ENCODE results near the gene CLIC3. TPM values are rescaled to one million over a fixed set of nuclear protein-coding genes. Genes with fewer than 3 reads are reported as not detected.

CLIC3 gene
- polyA plus RNA-seq, 2 of the 4 experiments (the other 2 are of a cell fraction) = 0.61 to 6.4 TPM

DNA sequence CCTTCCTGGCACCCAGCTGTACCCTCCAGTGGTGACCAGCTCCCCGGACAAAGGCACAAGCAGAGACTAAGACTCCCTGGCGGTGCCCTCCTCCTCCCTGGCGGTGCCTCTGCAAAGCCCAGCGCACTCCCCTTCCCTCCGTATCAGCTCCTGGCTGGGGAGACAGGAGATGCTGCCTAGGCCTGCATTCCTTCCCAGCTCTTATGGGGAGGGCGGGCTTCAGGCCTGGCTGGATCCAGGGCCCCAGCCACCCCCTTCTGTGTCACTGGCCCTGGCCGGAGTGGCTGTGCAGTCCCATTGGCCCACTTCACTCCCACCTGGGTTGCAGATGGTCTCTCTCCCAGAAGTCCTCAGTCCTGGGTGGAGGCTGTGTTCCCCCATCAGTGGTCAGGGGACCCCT lies 37.9 kb downstream of the CLIC3 start:
- TF ChIP-seq FOXS1 (CRISPR knock-in tag; IDR thresholded peaks at IDR 0.05) (no peak), EP300 (IDR thresholded peaks at IDR 0.05) (no peak), JUNB (IDR thresholded peaks at IDR 0.05) (no peak), KDM5A (IDR thresholded peaks at IDR 0.05) (no peak), ZNF302 (CRISPR knock-in tag; IDR thresholded peaks at IDR 0.05) (no peak), RAD21 (conservative IDR thresholded peaks at IDR 0.05 in 1 of 2, IDR thresholded peaks at IDR 0.05 in 1 of 2) (no peak), SMC3 (IDR thresholded peaks at IDR 0.05) (no peak), KDM1A (IDR thresholded peaks at IDR 0.05; ENCODE audit: low read depth) (no peak), HOXB13 (CRISPR knock-in tag; IDR thresholded peaks at IDR 0.05; ENCODE audit: low read depth) (no peak), GATA3 (IDR thresholded peaks at IDR 0.05; ENCODE audit: borderline replicate concordance) (no peak), RCOR1 (IDR thresholded peaks at IDR 0.05; ENCODE audit: low read depth, low read length) (no peak), RARB (CRISPR knock-in tag; IDR thresholded peaks at IDR 0.05) (no peak)
- TF ChIP-seq, protein P1, sequence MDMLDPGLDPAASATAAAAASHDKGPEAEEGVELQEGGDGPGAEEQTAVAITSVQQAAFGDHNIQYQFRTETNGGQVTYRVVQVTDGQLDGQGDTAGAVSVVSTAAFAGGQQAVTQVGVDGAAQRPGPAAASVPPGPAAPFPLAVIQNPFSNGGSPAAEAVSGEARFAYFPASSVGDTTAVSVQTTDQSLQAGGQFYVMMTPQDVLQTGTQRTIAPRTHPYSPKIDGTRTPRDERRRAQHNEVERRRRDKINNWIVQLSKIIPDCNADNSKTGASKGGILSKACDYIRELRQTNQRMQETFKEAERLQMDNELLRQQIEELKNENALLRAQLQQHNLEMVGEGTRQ (IDR thresholded peaks at IDR 0.05) = no peak
- TF ChIP-seq, protein P2, sequence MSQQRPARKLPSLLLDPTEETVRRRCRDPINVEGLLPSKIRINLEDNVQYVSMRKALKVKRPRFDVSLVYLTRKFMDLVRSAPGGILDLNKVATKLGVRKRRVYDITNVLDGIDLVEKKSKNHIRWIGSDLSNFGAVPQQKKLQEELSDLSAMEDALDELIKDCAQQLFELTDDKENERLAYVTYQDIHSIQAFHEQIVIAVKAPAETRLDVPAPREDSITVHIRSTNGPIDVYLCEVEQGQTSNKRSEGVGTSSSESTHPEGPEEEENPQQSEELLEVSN (IDR thresholded peaks at IDR 0.05; ENCODE audit: borderline replicate concordance, low read depth) = no peak
- TF ChIP-seq, protein P3, sequence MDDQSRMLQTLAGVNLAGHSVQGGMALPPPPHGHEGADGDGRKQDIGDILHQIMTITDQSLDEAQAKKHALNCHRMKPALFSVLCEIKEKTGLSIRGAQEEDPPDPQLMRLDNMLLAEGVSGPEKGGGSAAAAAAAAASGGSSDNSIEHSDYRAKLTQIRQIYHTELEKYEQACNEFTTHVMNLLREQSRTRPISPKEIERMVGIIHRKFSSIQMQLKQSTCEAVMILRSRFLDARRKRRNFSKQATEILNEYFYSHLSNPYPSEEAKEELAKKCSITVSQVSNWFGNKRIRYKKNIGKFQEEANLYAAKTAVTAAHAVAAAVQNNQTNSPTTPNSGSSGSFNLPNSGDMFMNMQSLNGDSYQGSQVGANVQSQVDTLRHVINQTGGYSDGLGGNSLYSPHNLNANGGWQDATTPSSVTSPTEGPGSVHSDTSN (IDR thresholded peaks at IDR 0.05) = no peak
- TF ChIP-seq, protein P4, sequence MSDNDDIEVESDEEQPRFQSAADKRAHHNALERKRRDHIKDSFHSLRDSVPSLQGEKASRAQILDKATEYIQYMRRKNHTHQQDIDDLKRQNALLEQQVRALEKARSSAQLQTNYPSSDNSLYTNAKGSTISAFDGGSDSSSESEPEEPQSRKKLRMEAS (IDR thresholded peaks at IDR 0.05) = no peak
- TF ChIP-seq, protein P5, sequence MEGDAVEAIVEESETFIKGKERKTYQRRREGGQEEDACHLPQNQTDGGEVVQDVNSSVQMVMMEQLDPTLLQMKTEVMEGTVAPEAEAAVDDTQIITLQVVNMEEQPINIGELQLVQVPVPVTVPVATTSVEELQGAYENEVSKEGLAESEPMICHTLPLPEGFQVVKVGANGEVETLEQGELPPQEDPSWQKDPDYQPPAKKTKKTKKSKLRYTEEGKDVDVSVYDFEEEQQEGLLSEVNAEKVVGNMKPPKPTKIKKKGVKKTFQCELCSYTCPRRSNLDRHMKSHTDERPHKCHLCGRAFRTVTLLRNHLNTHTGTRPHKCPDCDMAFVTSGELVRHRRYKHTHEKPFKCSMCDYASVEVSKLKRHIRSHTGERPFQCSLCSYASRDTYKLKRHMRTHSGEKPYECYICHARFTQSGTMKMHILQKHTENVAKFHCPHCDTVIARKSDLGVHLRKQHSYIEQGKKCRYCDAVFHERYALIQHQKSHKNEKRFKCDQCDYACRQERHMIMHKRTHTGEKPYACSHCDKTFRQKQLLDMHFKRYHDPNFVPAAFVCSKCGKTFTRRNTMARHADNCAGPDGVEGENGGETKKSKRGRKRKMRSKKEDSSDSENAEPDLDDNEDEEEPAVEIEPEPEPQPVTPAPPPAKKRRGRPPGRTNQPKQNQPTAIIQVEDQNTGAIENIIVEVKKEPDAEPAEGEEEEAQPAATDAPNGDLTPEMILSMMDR (IDR thresholded peaks at IDR 0.05) = no peak
- TF ChIP-seq, protein P6, sequence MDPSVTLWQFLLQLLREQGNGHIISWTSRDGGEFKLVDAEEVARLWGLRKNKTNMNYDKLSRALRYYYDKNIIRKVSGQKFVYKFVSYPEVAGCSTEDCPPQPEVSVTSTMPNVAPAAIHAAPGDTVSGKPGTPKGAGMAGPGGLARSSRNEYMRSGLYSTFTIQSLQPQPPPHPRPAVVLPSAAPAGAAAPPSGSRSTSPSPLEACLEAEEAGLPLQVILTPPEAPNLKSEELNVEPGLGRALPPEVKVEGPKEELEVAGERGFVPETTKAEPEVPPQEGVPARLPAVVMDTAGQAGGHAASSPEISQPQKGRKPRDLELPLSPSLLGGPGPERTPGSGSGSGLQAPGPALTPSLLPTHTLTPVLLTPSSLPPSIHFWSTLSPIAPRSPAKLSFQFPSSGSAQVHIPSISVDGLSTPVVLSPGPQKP (IDR thresholded peaks at IDR 0.05; ENCODE audit: low read depth, low read length) = no peak
- Histone ChIP-seq H3K4me1 (no peaks in the 10 kb centered on the region), H3K27ac (no peak overlapping the region), H3K4me3 (no peak overlapping the region), H3K9me3 (no peaks in the 10 kb centered on the region), H3K4me2 (no peak overlapping the region)
- FAIRE-seq (no peak), ATAC-seq (no peak), DNase-seq (ENCODE audit: low read depth in 1 of 2, low spot score in 1 of 2) (no peak)
- 81% methylated on average over 7 of the region's 7 CpGs for WGBS (ENCODE audit: missing lambda C conversion rate)
- POLR2A ChIA-PET = interaction anchor here (1.3 kb wide), 1 partner anchor 9 kb away, joined by 3 read pairs; no protein-coding TSS in a partner anchor
- CTCF ChIA-PET = interaction anchor here (0.8 kb wide), 1 partner anchor 77 kb away, joined by 3 read pairs; no protein-coding TSS in a partner anchor

DNA sequence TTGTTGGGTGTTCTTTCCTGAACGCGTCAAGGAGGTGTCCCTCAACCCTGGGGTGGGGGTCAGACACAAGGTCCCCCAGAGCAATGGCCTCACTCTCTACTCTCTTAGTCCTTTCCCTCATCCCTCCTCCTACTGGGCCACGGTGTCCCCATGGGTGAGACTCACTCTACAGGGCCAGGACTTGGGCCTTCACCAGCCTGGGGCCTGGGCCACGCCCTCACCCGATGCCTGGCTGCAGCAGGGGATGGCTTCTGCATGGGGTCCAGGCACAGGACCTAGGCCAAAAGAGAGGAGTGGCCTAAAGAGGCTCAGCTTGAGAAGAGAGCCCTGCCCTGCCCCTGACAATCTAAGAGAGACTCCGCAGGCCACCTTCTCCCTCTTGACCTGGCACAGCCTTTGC lies 38.5 kb downstream of the CLIC3 start:
- Histone ChIP-seq H3K9me3 (no peaks in the 10 kb centered on the region), H3K4me3 (no peak overlapping the region), H3K4me2 (no peak overlapping the region), H3K4me1 (no peaks in the 10 kb centered on the region), H3K27ac (no peak overlapping the region)
- no peak for DNase-seq (ENCODE audit: low read depth in 1 of 2, low spot score in 1 of 2)
- no peak for FAIRE-seq
- ChIA-PET POLR2A (interaction anchor here (1.3 kb wide), 1 partner anchor 8 kb away, joined by 3 read pairs; no protein-coding TSS in a partner anchor), CTCF (interaction anchor here (0.8 kb wide), 1 partner anchor 77 kb away, joined by 3 read pairs; no protein-coding TSS in a partner anchor)
- 74% methylated on average over 4 of the region's 6 CpGs for WGBS (ENCODE audit: missing lambda C conversion rate)
- ATAC-seq = no peak
- TF ChIP-seq RCOR1 (IDR thresholded peaks at IDR 0.05; ENCODE audit: low read depth, low read length) = no peak
- TF ChIP-seq, protein P4 (IDR thresholded peaks at IDR 0.05) = no peak
- no peak for TF ChIP-seq MAFK (IDR thresholded peaks at IDR 0.05; ENCODE audit: partially characterized antibody)
- no peak for TF ChIP-seq ESRRA (IDR thresholded peaks at IDR 0.05; ENCODE audit: borderline replicate concordance, low read length)
- TF ChIP-seq HOXB13 (CRISPR knock-in tag; IDR thresholded peaks at IDR 0.05; ENCODE audit: low read depth) = no peak
- no peak for TF ChIP-seq HOXB5 (CRISPR knock-in tag; IDR thresholded peaks at IDR 0.05)
- TF ChIP-seq KDM1A (IDR thresholded peaks at IDR 0.05; ENCODE audit: low read depth) = no peak
- TF ChIP-seq, protein P5 (IDR thresholded peaks at IDR 0.05) = no peak
- no peak for TF ChIP-seq ZSCAN20 (CRISPR knock-in tag; IDR thresholded peaks at IDR 0.05)
- TF ChIP-seq FOSB (CRISPR knock-in tag; IDR thresholded peaks at IDR 0.05) = no peak
- no peak for TF ChIP-seq HEYL (CRISPR knock-in tag; IDR thresholded peaks at IDR 0.05)
- TF ChIP-seq ZFP36 (IDR thresholded peaks at IDR 0.05; ENCODE audit: borderline replicate concordance, partially characterized antibody) = no peak
- TF ChIP-seq HDAC2 (IDR thresholded peaks at IDR 0.05) = no peak
- no peak for TF ChIP-seq RFX5 (IDR thresholded peaks at IDR 0.05)
- TF ChIP-seq, protein P7, sequence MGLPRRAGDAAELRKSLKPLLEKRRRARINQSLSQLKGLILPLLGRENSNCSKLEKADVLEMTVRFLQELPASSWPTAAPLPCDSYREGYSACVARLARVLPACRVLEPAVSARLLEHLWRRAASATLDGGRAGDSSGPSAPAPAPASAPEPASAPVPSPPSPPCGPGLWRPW (IDR thresholded peaks at IDR 0.05) = no peak
